ENCODE results near the gene CHURC1. TPM values are rescaled to one million over a fixed set of nuclear protein-coding genes. Genes with fewer than 3 reads are reported as not detected.
A peak's percentile ranks its signal among the peaks of the same experiment; 100 is the strongest.

The CHURC1 gene
- total RNA-seq, 4 donors from 2014 or later, result 28.9 to 74.7 (median 56.0) TPM

DNA sequence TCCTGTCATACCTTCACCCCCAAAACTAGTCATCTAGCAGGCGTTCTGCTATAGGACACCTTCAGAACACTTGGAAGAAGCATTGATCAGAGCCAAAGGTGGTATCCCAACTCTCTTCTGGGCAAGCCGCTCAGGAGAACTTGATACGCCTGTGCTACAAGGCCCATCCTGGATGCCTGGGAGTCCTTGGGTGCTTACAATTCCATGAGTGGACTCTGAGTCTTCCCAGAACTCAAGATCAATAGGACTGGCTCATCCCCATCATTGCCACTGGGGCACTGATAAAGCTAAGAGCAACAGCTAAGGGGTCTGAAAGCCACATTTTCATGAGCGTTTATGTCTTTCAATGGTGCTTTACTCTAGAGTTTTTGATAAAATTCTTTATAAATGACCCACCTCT lies 36.4 kb upstream of the CHURC1 start:
- intact Hi-C loops (cut with DNase I), result no loop called here
- TF ChIP-seq, protein P1, sequence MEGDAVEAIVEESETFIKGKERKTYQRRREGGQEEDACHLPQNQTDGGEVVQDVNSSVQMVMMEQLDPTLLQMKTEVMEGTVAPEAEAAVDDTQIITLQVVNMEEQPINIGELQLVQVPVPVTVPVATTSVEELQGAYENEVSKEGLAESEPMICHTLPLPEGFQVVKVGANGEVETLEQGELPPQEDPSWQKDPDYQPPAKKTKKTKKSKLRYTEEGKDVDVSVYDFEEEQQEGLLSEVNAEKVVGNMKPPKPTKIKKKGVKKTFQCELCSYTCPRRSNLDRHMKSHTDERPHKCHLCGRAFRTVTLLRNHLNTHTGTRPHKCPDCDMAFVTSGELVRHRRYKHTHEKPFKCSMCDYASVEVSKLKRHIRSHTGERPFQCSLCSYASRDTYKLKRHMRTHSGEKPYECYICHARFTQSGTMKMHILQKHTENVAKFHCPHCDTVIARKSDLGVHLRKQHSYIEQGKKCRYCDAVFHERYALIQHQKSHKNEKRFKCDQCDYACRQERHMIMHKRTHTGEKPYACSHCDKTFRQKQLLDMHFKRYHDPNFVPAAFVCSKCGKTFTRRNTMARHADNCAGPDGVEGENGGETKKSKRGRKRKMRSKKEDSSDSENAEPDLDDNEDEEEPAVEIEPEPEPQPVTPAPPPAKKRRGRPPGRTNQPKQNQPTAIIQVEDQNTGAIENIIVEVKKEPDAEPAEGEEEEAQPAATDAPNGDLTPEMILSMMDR (IDR thresholded peaks at IDR 0.05), result no peak
- TF ChIP-seq POLR2A (IDR thresholded peaks at IDR 0.05), result no peak
- Histone ChIP-seq H3K27ac (no peak overlapping the region), H3K36me3 (no peaks in the 10 kb centered on the region), H3K4me1 (peaks cover 15 to 21% (median 19%) of the 10 kb centered on the region in 3 donors), H3K4me3 (no peak overlapping the region), H3K9me3 (no peaks in the 10 kb centered on the region), H3K27me3 (peaks cover 0 to 78% (median 8%) of the 10 kb centered on the region in 4 donors)
- WGBS, 2 donors, result 86 to 96% methylated on average over 2 to 4 of the region's 4 CpGs
- DNase-seq, result no peak

DNA sequence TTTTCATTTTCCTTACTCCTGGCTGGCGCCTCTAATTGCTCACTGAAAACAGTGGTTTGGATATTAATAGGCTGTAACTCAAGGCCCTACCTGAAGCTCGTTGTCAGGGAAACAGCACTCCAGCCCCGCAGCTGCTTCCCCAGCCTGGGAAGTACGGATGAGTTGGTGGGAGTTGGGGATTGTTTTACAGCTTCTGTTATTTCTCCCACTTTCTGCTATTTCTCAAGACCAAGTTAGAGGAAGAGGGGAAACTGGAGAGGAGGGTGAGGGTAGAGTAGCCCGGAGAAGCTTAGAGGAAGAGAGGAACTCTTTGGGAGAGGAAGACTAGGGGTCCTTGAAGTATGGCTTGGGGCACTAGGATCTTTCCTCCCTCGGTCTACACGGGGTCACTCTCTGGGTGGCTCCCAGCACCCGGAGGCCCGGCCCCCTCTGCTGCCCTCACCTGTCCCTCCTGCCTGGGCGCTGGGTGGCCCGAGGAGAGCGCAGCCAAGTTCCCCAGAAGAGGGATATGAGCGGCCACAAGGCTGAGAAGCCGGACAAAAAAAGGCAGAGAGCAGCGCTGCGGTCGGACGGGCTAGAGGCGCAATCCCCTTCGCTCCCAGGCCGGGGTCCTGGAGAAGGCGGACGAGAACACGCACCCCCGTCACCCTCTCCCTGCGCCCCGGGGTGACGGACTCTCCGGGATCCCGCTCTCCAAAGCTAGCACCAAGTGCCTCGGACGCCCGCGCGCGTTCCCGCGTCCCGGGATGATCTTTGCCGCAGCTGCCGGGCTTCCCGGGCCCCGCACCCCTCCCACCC lies 35.2 kb upstream of the CHURC1 start:
- intact Hi-C loops (cut with DNase I), result no loop called here
- peak overlapping the region; percentile 46 to 76 (median 58) for H3K4me3 ChIP-seq
- WGBS, 2 donors, result 12 to 18% methylated on average over 16 to 19 of the region's 43 CpGs
- no peaks in the 10 kb centered on the region for H3K36me3 ChIP-seq
- no peaks in the 10 kb centered on the region for H3K9me3 ChIP-seq
- peak overlapping the region in 1 of 4 donors; percentile 40 for H3K27ac ChIP-seq
- peaks cover 15 to 21% (median 19%) of the 10 kb centered on the region in 3 donors for H3K4me1 ChIP-seq
- peaks cover 0 to 87% (median 8%) of the 10 kb centered on the region in 4 donors for H3K27me3 ChIP-seq
- TF ChIP-seq POLR2A (IDR thresholded peaks at IDR 0.05), result no peak
- TF ChIP-seq, protein P1 (IDR thresholded peaks at IDR 0.05), result no peak
- DNase-seq, result no peak

- peaks cover 0 to 90% (median 8%) of the 10 kb centered on the region in 4 donors for H3K27me3 ChIP-seq
- WGBS, 2 donors, result no CpG with 5 or more reads among the region's 61 CpGs
- intact Hi-C loops (cut with DNase I), result no loop called here
- H3K4me1 ChIP-seq, result peaks cover 15 to 21% (median 19%) of the 10 kb centered on the region in 3 donors
- H3K36me3 ChIP-seq, result no peaks in the 10 kb centered on the region
- peak within 1 kb of the TSS in 2 of 4 donors; percentile 15 to 40 for H3K27ac ChIP-seq
- DNase-seq, result no peak
- H3K9me3 ChIP-seq, result no peaks in the 10 kb centered on the region
- peak within 1 kb of the TSS; percentile 46 to 76 (median 58) for H3K4me3 ChIP-seq
- no peak for TF ChIP-seq POLR2A (IDR thresholded peaks at IDR 0.05)
- TF ChIP-seq, protein P1 (IDR thresholded peaks at IDR 0.05), result no peak
Measured at GRCh38 chr14:64879635-64880220, 34.5 kb upstream of the CHURC1 start, which contains the start of gene SPTB. Gene SPTB, minus strand, starts transcription at chr14:64879907. Its CDS starts 56,813 bp downstream, at chr14:64823094.

DNA sequence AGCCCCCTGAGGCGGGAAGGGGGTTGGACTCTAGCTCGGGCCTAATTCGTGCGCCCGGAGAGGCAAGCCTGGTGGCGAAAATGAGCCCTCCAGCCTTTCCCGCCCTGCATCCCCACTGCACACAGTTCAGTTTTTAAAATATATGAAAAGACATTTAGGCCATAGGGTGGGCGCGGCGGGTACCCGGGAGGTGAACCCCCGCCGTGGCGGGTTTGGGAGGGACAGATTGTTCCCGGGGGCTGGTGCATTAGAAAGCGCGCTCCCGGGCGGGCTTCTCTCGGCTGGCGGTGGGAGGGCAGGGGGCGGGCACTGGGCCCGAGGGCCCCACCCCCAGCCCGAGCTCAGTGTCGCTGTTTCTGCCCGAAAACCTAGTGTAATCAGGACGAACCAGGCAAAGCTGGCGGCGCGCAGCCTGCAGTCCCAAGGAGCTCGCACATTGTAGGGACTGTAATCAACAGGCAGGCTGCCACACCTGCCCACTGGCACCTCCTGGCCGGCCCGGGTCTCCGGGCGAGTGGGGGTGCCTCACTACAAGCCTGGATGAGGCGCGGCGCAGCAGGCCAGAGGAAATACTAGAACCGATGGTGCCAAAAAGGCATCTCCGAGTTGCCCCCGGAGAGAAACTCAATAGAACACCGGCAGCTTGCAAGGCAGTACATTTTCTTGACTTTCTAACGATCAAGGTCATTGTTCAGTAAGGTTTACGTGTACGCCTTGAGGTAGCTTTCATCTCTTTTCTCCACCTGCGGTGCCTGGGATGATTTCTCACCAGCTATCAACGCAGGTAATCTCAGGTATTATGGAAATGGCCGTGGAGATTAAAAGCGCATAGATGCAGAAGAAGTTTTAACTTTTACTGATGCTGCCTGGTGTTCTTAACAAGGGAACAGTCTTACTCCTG lies 33.8 kb upstream of the CHURC1 start:
- H3K4me3 ChIP-seq, result peak overlapping the region; percentile 46 to 76 (median 58)
- intact Hi-C loops (cut with DNase I), result no loop called here
- 5 to 8% methylated on average over 12 to 13 of the region's 49 CpGs for WGBS, 2 donors
- TF ChIP-seq, protein P1 (IDR thresholded peaks at IDR 0.05), result peak in 1 of 6 experiments; percentile 4
- TF ChIP-seq POLR2A (IDR thresholded peaks at IDR 0.05), result no peak
- no peaks in the 10 kb centered on the region for H3K9me3 ChIP-seq
- DNase-seq, result no peak
- H3K27ac ChIP-seq, result peak overlapping the region in 2 of 4 donors; percentile 15 to 40
- peaks cover 0 to 86% (median 8%) of the 10 kb centered on the region in 4 donors for H3K27me3 ChIP-seq
- H3K36me3 ChIP-seq, result no peaks in the 10 kb centered on the region
- peaks cover 15 to 21% (median 19%) of the 10 kb centered on the region in 3 donors for H3K4me1 ChIP-seq
